Endodermal cell (in vitro differentiated cells): ENCODE data around the gene SDF2L1. TPM values are rescaled to one million over a fixed set of nuclear protein-coding genes. Genes with fewer than 3 reads are reported as not detected.

Experiments used
- DNase-seq: peaks from one replicate; pipeline ENCODE4 v3.0.0-alpha.2; 2017
- H3K27ac ChIP-seq: 2 replicates; pipeline ENCODE4 v1.5.1; 2013; ENCODE audit warnings: mild to moderate bottlenecking, low read depth, low read length, moderate library complexity
- H3K27me3 ChIP-seq: 2 replicates; pipeline ENCODE4 v1.6.1; 2013; ENCODE audit warnings: mild to moderate bottlenecking, low read length, moderate library complexity; ENCODE audit not compliant: insufficient read depth, control insufficient read depth, poor library complexity, severe bottlenecking
- H3K36me3 ChIP-seq: 2 replicates; pipeline ENCODE4 v1.7.0; 2013; ENCODE audit warnings: mild to moderate bottlenecking, low read length, moderate library complexity; ENCODE audit not compliant: control insufficient read depth, insufficient read depth
- H3K4me1 ChIP-seq: one replicate; pipeline ENCODE4 v1.7.0; 2013; ENCODE audit warnings: low read length; ENCODE audit not compliant: control insufficient read depth, insufficient read depth
- H3K4me3 ChIP-seq: 2 replicates; pipeline ENCODE4 v1.5.1; 2013; ENCODE audit warnings: mild to moderate bottlenecking, low read length, moderate library complexity
- H3K9ac ChIP-seq: 2 replicates; pipeline ENCODE4 v1.6.1; 2013; ENCODE audit warnings: mild to moderate bottlenecking, low read length, moderate library complexity; ENCODE audit not compliant: poor library complexity, severe bottlenecking; ENCODE audit errors: extremely low read depth
- H3K9me3 ChIP-seq: 2 replicates; pipeline ENCODE4 v1.6.1; 2013; ENCODE audit warnings: mild to moderate bottlenecking, low read length, moderate library complexity; ENCODE audit not compliant: control insufficient read depth
- H3K27ac Mint-ChIP-seq: 2 replicates; pipeline ENCODE4 v1.8.0; 2020; ENCODE audit warnings: mixed read lengths
- H3K27me3 Mint-ChIP-seq: 2 replicates; pipeline ENCODE4 v1.8.0; 2021; ENCODE audit warnings: mild to moderate bottlenecking, mixed read lengths; ENCODE audit not compliant: insufficient read depth
- H3K36me3 Mint-ChIP-seq: 2 replicates; pipeline ENCODE4 v1.8.0; 2020; ENCODE audit warnings: low read depth, mixed read lengths
- H3K4me1 Mint-ChIP-seq: 2 replicates; pipeline ENCODE4 v1.8.0; 2020; ENCODE audit warnings: mixed read lengths
- H3K4me3 Mint-ChIP-seq: 2 replicates; pipeline ENCODE4 v1.8.0; 2020; ENCODE audit warnings: mild to moderate bottlenecking, moderate library complexity, mixed read lengths
- H3K9me3 Mint-ChIP-seq: 2 replicates; pipeline ENCODE4 v1.8.0; 2020; ENCODE audit warnings: mild to moderate bottlenecking, mixed read lengths
- CTCF ChIP-seq: fragments of 200-600 bp; sonication (generic); conservative IDR thresholded peaks from 2 replicates; pipeline ENCODE4 v1.5.0; 2021; ENCODE audit warnings: antibody characterized with exemption, mild to moderate bottlenecking
- WGBS, 2 experiments: methylation state at CpG; one replicate each; pipeline versions ENCODE4 v1.1.5 to v1.1.7; 2013; ENCODE audit warnings: missing lambda C conversion rate in 2 of 2, mixed read lengths in 1 of 2; ENCODE audit not compliant: insufficient coverage in 1 of 2, insufficient read length in 1 of 2; 5-methylcytosine and 5-hydroxymethylcytosine counted together
- total RNA-seq, 2 donors: library from RNA; stranded (reverse); fragmentation: NEBNext Ultra II Directional in 1 of 2; extraction: Animal tissue kit (Norgen Biotek cat#: 25700) in 1 of 2; gene quantifications; 2 replicates in 1 of 2; 3 replicates in 1 of 2; pipeline ENCODE4 v1.2.1, GENCODE V29; 2021

Gene SDF2L1
- total RNA-seq, 2 donors from 2014 or later: 30.3 to 61.4 TPM

- no peaks in the 10 kb centered on the region for H3K9me3 ChIP-seq
- H3K36me3 ChIP-seq: peaks cover 58% of the 10 kb centered on the region
- H3K4me1 Mint-ChIP-seq: peaks cover 4% of the 10 kb centered on the region
- WGBS, 2 experiments: 100% methylated on average over 1 of the region's 3 CpGs; no CpG with 5 or more reads in 1 of the 2 experiments
- no peak overlapping the region for H3K4me3 ChIP-seq
- TF ChIP-seq CTCF: no peak
- no peak overlapping the region for H3K9ac ChIP-seq
- H3K4me3 Mint-ChIP-seq: no peak overlapping the region
- no peaks in the 10 kb centered on the region for H3K27me3 Mint-ChIP-seq
- no peak overlapping the region for H3K27ac Mint-ChIP-seq
- no peaks in the 10 kb centered on the region for H3K4me1 ChIP-seq
- no peak overlapping the region for H3K27ac ChIP-seq
- H3K27me3 ChIP-seq: no peaks in the 10 kb centered on the region
- no peak for DNase-seq
- H3K36me3 Mint-ChIP-seq: peaks cover 52% of the 10 kb centered on the region
- H3K9me3 Mint-ChIP-seq: no peaks in the 10 kb centered on the region
Measured at GRCh38 chr22:21598302-21598701, 43.8 kb upstream of the SDF2L1 start.

- Mint-ChIP-seq H3K36me3 (peaks cover 45% of the 10 kb centered on the region), H3K4me3 (no peak overlapping the region), H3K27me3 (no peaks in the 10 kb centered on the region), H3K9me3 (no peaks in the 10 kb centered on the region), H3K27ac (peak overlapping the region; percentile 31), H3K4me1 (peaks cover 4% of the 10 kb centered on the region)
- H3K4me1 ChIP-seq: no peaks in the 10 kb centered on the region
- no peaks in the 10 kb centered on the region for H3K27me3 ChIP-seq
- TF ChIP-seq CTCF: no peak
- WGBS, 2 experiments: 86 to 94% methylated on average over 4 to 6 of the region's 6 CpGs
- peak; percentile 63 for DNase-seq
- no peak overlapping the region for H3K27ac ChIP-seq
- no peaks in the 10 kb centered on the region for H3K9me3 ChIP-seq
- no peak overlapping the region for H3K4me3 ChIP-seq
- no peak overlapping the region for H3K9ac ChIP-seq
- peaks cover 49% of the 10 kb centered on the region for H3K36me3 ChIP-seq
Measured at GRCh38 chr22:21599053-21599893, 42.8 kb upstream of the SDF2L1 start.

DNA sequence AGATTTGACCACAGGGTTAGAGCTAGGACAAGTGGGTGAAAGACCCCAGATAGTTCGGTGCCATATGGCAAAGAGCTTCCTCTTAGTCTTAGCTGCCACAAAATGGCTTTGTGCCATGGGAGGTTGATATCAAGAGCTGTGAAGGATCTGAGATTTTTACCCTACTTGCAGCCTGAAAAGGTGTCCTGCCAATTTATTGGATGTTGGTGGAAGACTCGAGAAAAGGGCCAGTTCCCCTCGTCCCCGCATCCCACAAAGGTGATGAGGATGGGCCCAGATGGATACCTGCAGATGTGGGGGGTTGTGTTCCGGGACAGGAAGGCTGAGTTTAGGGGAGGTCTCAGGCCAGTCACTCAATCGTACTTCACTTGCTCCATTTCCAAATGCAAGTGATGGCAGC is 39.5 kb upstream of the SDF2L1 start:
- Histone ChIP-seq H3K27me3 (no peaks in the 10 kb centered on the region), H3K36me3 (peaks cover 34% of the 10 kb centered on the region), H3K9me3 (no peaks in the 10 kb centered on the region), H3K4me1 (no peaks in the 10 kb centered on the region), H3K4me3 (no peak overlapping the region), H3K9ac (no peak overlapping the region), H3K27ac (no peak overlapping the region)
- Mint-ChIP-seq H3K27ac (no peak overlapping the region), H3K4me3 (no peak overlapping the region), H3K36me3 (peaks cover 27% of the 10 kb centered on the region), H3K27me3 (no peaks in the 10 kb centered on the region), H3K9me3 (no peaks in the 10 kb centered on the region), H3K4me1 (peaks cover 7% of the 10 kb centered on the region)
- DNase-seq: no peak
- TF ChIP-seq CTCF: no peak
- whole genome bisulfite sequencing, 2 experiments: 95 to 97% methylated on average over 5 to 6 of the region's 6 CpGs
